GM19023 (cell line): ENCODE data around the gene LASP1.
"Not testable (repeated sequence)": the region's sequence is repeated elsewhere in the genome, so short reads cannot be mapped to it uniquely, and the experiment has no call there.

ENCODE experiments used
- ATAC-seq: cut with Tn5 transposase; IDR thresholded peaks from one replicate; pipeline ENCODE4 v1.9.1; 2021; ENCODE audit warnings: mild to moderate bottlenecking, moderate library complexity; ENCODE audit not compliant: unreplicated experiment

The LASP1 gene

GRCh38 chr17:38925263-38925995 lies 55.6 kb downstream of the LASP1 start, which contains the start of gene LASP1NB:
LASP1NB (plus strand) TSS chr17:38925614.
- ATAC-seq = no peak

DNA sequence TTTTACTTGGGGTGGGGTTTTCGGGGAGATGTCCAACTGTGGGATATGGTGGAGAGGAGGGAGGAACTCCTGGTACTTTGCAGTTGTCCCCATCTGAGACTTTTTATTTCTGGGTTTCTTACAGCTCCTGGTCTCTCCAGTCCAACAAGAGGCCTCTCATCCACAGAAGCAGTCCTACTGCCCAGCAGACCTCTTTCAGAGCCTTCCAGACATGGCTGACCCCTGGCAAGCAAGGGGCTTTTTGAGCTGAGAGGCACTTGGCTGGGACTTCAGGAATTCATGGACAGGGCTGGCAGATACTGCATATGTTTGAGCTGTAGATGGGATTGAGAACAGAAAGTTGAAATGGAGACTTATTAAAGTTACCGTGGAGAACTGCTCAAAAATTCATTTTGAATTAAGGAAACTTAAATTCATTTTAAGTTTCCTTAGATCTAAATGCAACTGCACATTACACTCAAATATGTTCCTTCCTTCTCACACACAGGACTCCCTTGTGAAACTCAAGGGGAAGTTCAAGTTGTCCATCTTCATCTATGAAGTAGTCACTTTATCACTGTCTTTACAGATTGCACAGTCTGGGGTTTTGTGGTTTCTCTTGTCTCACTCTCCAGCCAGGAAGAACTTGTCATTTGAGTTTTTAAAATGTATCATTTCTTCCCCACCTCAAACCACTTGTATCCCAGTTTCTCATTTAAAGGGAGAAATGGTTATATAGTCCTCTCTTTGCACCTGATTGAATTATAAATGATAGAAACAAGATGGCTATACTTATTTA lies 56.6 kb downstream of the LASP1 start:
- no peak for ATAC-seq

- ATAC-seq = not testable (repeated sequence)
These were observed 60.9 kb downstream of the LASP1 start for GRCh38 chr17:38930782-38931181.

- not testable (repeated sequence) for ATAC-seq
These were observed 64.1 kb downstream of the LASP1 start for GRCh38 chr17:38933962-38934361.

- ATAC-seq = no peak
These were observed 70.1 kb downstream of the LASP1 start for GRCh38 chr17:38939987-38940386.

- no peak for ATAC-seq
These were observed 70.5 kb downstream of the LASP1 start for GRCh38 chr17:38940404-38940803.

- no peak for ATAC-seq
These were observed 73.0 kb downstream of the LASP1 start for GRCh38 chr17:38942696-38943334.

GRCh38 chr17:38943607-38944006 lies 73.7 kb downstream of the LASP1 start:
- no peak for ATAC-seq

- no peak for ATAC-seq
These were observed 77.3 kb downstream of the LASP1 start for GRCh38 chr17:38947189-38947588.

- ATAC-seq = not testable (repeated sequence)
These were observed 83.9 kb downstream of the LASP1 start for GRCh38 chr17:38953800-38954199.

DNA sequence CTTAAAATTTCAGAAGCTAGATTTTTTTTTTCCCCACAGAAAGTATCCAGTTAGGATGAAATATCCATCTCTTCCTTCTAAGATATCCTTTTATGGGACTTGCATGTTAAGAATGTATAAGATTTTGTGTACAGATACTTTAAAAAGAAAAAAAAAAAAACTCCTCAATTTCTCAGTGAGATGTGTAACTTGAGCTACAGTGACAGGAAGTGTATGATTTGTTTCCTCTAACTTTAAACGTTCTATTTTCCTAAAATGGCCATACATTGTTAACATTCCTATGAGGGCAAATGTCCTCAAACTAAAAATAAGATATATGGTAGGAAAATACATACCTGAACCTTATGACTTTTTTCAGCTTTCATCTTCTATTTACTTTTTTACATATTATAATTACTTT lies 88.5 kb downstream of the LASP1 start:
- no peak for ATAC-seq

DNA sequence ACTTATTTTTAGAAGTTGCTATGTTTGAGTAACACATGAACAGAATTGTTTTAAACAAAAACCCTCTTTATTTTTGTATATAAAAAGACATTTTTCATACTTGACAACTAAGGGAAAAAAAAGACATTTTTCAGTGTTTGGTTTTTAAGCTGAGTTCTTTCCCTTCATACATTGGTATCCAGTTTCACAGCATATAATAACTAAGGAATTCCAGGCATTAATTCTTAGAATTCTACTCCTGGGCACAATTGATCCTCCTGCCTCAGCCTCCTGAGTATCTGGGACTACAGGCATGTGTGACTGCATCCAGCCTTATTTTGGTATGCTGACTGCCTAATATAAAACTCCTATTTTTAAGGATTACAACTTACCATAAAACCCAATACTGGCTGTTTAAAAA lies 88.9 kb downstream of the LASP1 start:
- ATAC-seq = no peak

- no peak for ATAC-seq
These were observed 89.7 kb downstream of the LASP1 start for GRCh38 chr17:38959508-38959907.

DNA sequence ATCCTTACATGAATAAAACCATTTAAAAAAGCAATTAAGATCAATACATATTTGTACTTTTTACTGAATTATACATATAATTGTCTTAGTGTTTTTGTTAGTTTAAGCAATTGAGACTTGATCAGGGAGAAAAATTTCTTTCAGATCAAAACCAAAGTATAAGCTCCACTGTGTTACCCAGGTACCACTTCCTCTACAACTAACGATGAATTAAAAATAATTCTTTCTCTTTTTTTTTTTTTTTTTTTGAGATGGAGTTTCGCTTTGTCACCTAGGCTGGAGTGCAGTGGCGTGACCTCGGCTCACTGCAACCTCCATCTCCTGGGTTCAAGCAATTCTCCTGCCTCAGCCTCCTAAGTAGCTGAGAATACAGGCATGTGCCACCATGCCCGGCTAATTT lies 90.5 kb downstream of the LASP1 start:
- ATAC-seq = no peak

GRCh38 chr17:38961413-38961812 lies 91.6 kb downstream of the LASP1 start:
- no peak for ATAC-seq

DNA sequence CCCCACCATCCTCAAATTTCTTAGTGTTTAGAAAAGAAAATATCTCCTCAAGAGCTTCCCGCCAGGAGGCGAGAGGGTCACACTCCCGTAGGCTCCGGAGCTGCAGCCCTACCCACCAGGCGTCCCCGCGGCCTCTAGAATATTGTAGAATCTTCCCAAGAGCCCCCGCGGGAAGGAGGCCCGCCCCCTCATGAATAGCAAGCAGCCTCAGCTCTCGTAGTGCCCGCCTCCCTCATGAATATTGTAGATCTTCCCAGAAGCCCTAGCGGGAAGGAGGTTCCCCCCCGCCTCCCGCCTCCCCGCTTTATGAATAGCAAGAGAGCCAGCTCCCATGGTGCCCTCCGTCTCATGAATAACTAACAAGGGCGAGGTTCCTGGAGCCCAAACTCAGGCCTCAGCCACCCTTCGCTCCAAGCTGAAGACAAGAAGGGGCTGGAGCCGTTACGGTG lies 97.5 kb downstream of the LASP1 start, which contains the start of gene FBXO47:
Gene FBXO47 (minus strand): TSS at position 114 of the 449 bp plus-strand sequence. CDS start 4,378 bp downstream, outside the sequence.
- ATAC-seq = no peak

DNA sequence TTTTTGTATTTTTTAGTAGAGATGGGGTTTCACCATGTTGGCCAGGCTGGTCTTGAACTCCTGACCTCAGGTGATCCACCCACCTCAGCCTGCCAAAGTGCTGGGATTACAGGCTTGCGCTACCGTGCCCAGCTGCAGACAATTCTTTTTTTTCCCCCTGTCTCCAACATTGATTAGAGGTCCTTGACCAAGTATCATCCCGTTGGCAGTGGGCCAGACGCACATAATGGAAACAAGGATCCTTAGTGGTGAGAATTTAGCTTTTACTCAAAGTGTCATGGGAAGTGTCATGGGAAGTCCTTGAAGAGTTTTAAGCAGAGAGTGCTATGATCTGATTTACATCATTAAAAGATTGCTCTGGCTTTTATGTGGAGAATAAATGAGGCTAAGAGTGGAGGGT lies 99.4 kb downstream of the LASP1 start:
- no peak for ATAC-seq

- ATAC-seq = no peak
These were observed 100.3 kb downstream of the LASP1 start for GRCh38 chr17:38970128-38970527.

DNA sequence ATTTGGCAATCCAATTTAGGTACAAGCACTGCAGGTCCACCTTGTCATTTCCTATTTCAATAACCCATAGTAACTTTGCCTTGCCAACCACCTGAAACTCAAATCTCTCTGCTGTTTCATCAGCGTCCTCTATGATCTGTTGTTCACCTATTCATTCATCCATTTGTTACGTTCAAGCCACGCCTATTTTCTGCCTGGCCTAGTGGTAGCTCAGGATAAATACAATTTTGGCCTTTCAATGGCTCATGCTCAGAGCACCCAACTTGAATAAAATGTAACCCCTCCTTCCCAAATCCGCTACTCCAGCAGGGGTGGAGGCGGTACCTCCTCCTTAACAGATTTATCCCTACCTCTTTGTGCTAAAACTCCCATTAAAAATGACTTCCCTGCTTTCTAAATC lies 100.9 kb downstream of the LASP1 start:
- ATAC-seq = no peak
